Smooth muscle cell (in vitro differentiated cells): Measurements from ENCODE around the gene SFXN2. TPM values are rescaled to one million over a fixed set of nuclear protein-coding genes. Genes with fewer than 3 reads are reported as not detected.
A peak's percentile ranks its signal among the peaks of the same experiment; 100 is the strongest.

ENCODE experiments used
- DNase-seq: peaks from one replicate; lab custom pipeline; 2025; ENCODE audit not compliant: unreplicated experiment; lab: John Stamatoyannopoulos, UW
- H2AFZ ChIP-seq: fragments of 200-600 bp; sonication (generic); 2 replicates; pipeline ENCODE4 v1.6.0; 2016; ENCODE audit warnings: antibody characterized with exemption, low read depth, mild to moderate bottlenecking
- H3F3A ChIP-seq: fragments of 200-600 bp; sonication (generic); 2 replicates; pipeline ENCODE4 v1.6.0; 2017; ENCODE audit warnings: antibody characterized with exemption, low read depth
- H3K27ac ChIP-seq: fragments of 200-600 bp; sonication (generic); 2 replicates; pipeline ENCODE4 v1.5.1; 2016; ENCODE audit warnings: low read depth, mild to moderate bottlenecking
- H3K27me3 ChIP-seq: fragments of 200-600 bp; sonication (generic); 2 replicates; pipeline ENCODE4 v1.6.1; 2016; ENCODE audit warnings: low read depth, mild to moderate bottlenecking
- H3K36me3 ChIP-seq: fragments of 200-600 bp; sonication (generic); 2 replicates; pipeline ENCODE4 v1.5.1; 2016; ENCODE audit warnings: low read depth
- H3K4me1 ChIP-seq: fragments of 200-600 bp; sonication (generic); 2 replicates; pipeline ENCODE4 v1.5.1; 2016; ENCODE audit warnings: low read depth
- H3K4me2 ChIP-seq: fragments of 200-600 bp; sonication (generic); 2 replicates; pipeline ENCODE4 v1.6.0; 2016; ENCODE audit warnings: mild to moderate bottlenecking
- H3K4me3 ChIP-seq: fragments of 200-600 bp; sonication (generic); 2 replicates; pipeline ENCODE4 v1.5.1; 2016; ENCODE audit warnings: mild to moderate bottlenecking
- H3K79me2 ChIP-seq: fragments of 200-600 bp; sonication (generic); 2 replicates; pipeline ENCODE4 v1.6.0; 2016; ENCODE audit warnings: low read depth, mild to moderate bottlenecking
- H3K9ac ChIP-seq: fragments of 200-600 bp; sonication (generic); 2 replicates; pipeline ENCODE4 v1.6.0; 2016; ENCODE audit warnings: low read depth
- H3K9me3 ChIP-seq: fragments of 200-600 bp; sonication (generic); replicated peaks from 2 replicates; pipeline ENCODE4 v1.5.1; 2016; ENCODE audit warnings: low read depth
- H4K20me1 ChIP-seq: fragments of 200-600 bp; sonication (generic); 2 replicates; pipeline ENCODE4 v1.6.0; 2016; ENCODE audit warnings: low read depth
- WGBS: methylation state at CpG from one replicate; pipeline ENCODE4 v1.1.7; 2016; ENCODE audit warnings: low lambda C conversion rate; 5-methylcytosine and 5-hydroxymethylcytosine counted together
- polyA plus RNA-seq: library from polyadenylated mRNA; unstranded; fragments of >200 nt; fragmentation: Nextera tagmentation; extraction: Ambion mirVana; gene quantifications from 2 replicates; pipeline ENCODE4 v1.2.1, GENCODE V29; 2016
- total RNA-seq: library from RNA; depleted of rRNA; stranded (reverse); fragments of >200 nt; gene quantifications from 2 replicates; pipeline ENCODE4 v1.2.3, GENCODE V29; 2014
- TF ChIP-seq, protein P1 (sequence below): fragments of 200-600 bp; sonication (generic); IDR thresholded peaks from 2 replicates; pipeline ENCODE4 v1.5.1; 2017; ENCODE audit warnings: borderline replicate concordance, mild to moderate bottlenecking, antibody characterized with exemption; ENCODE audit not compliant: insufficient read depth, poor library complexity, severe bottlenecking

The SFXN2 gene
- total and polyA plus RNA-seq, 2 experiments from 2014 or later: 2.0 to 2.9 TPM

GRCh38 chr10:102779680-102780526, 65.5 kb downstream of the SFXN2 start:
- H3K27ac ChIP-seq: peak overlapping the region; percentile 99

DNA sequence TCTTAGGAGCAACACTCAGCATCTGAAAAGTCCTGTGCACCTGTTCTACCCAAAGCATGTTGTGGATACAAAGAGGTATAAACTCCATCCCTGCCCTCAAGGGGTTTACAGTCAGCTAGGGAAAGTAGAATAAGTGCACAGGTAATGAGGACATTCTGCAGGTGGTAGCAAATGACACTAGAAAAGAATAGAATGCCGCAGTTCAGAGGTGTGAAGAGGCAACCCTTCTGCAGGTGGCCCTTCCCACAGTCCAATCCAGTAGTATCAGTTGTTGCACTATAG, 66.0 kb downstream of the SFXN2 start:
- no peak overlapping the region for H3K4me2 ChIP-seq
- H2AFZ ChIP-seq: no peak overlapping the region
- no peak for DNase-seq
- H3F3A ChIP-seq: peaks cover 48% of the 10 kb centered on the region
- WGBS: 94% methylated on average over 1 of the region's 1 CpG
- H3K9me3 ChIP-seq: no peaks in the 10 kb centered on the region
- no peak overlapping the region for H3K9ac ChIP-seq
- H3K36me3 ChIP-seq: no peaks in the 10 kb centered on the region
- H3K79me2 ChIP-seq: peaks cover 19% of the 10 kb centered on the region
- peaks cover 58% of the 10 kb centered on the region for H3K4me1 ChIP-seq
- no peak overlapping the region for H3K4me3 ChIP-seq
- peaks cover 73% of the 10 kb centered on the region for H4K20me1 ChIP-seq
- H3K27ac ChIP-seq: no peak overlapping the region
- no peaks in the 10 kb centered on the region for H3K27me3 ChIP-seq
- TF ChIP-seq, protein P1, sequence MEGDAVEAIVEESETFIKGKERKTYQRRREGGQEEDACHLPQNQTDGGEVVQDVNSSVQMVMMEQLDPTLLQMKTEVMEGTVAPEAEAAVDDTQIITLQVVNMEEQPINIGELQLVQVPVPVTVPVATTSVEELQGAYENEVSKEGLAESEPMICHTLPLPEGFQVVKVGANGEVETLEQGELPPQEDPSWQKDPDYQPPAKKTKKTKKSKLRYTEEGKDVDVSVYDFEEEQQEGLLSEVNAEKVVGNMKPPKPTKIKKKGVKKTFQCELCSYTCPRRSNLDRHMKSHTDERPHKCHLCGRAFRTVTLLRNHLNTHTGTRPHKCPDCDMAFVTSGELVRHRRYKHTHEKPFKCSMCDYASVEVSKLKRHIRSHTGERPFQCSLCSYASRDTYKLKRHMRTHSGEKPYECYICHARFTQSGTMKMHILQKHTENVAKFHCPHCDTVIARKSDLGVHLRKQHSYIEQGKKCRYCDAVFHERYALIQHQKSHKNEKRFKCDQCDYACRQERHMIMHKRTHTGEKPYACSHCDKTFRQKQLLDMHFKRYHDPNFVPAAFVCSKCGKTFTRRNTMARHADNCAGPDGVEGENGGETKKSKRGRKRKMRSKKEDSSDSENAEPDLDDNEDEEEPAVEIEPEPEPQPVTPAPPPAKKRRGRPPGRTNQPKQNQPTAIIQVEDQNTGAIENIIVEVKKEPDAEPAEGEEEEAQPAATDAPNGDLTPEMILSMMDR: no peak

More at GRCh38 chr10:102779680-102780526, 65.5 kb downstream of the SFXN2 start:
- DNase-seq: no peak
- Histone ChIP-seq H3K27me3 (no peaks in the 10 kb centered on the region), H3K4me1 (peaks cover 63% of the 10 kb centered on the region), H3F3A (peaks cover 48% of the 10 kb centered on the region), H3K4me2 (peak overlapping the region; percentile 88), H2AFZ (no peak overlapping the region), H3K4me3 (no peak overlapping the region), H3K9ac (peak overlapping the region; percentile 10), H4K20me1 (peaks cover 67% of the 10 kb centered on the region), H3K79me2 (peaks cover 13% of the 10 kb centered on the region), H3K9me3 (no peaks in the 10 kb centered on the region), H3K36me3 (no peaks in the 10 kb centered on the region)
- 37% methylated on average over 10 of the region's 10 CpGs for WGBS
- TF ChIP-seq, protein P1: no peak

- no peaks in the 10 kb centered on the region for H3K9me3 ChIP-seq
- no peak for DNase-seq
- H3K4me3 ChIP-seq: no peak overlapping the region
- H3K79me2 ChIP-seq: peaks cover 27% of the 10 kb centered on the region
- H3K9ac ChIP-seq: no peak overlapping the region
- H3K27me3 ChIP-seq: no peaks in the 10 kb centered on the region
- peaks cover 81% of the 10 kb centered on the region for H4K20me1 ChIP-seq
- peak overlapping the region; percentile 6 for H3K4me2 ChIP-seq
- 46% methylated on average over 8 of the region's 8 CpGs for WGBS
- peak overlapping the region; percentile 13 for H3K27ac ChIP-seq
- H3K4me1 ChIP-seq: peaks cover 50% of the 10 kb centered on the region
- H3F3A ChIP-seq: peaks cover 45% of the 10 kb centered on the region
- no peaks in the 10 kb centered on the region for H3K36me3 ChIP-seq
- TF ChIP-seq, protein P1: no peak
- H2AFZ ChIP-seq: no peak overlapping the region
These were observed 66.9 kb downstream of the SFXN2 start for GRCh38 chr10:102781090-102781920.
